HepG2 (cell line): ENCODE measurements around the gene EHD1. TPM values are rescaled to one million over a fixed set of nuclear protein-coding genes. Genes with fewer than 3 reads are reported as not detected.

Experiments used
- ATAC-seq: fragments of 200-7000 bp; cut with Tn5 transposase; 3 replicates; pipeline ENCODE4 v1.9.1; 2020; ENCODE audit warnings: mild to moderate bottlenecking, moderate library complexity
- BruUV-seq: library from RNA; stranded (reverse); fragments of 400-500 nt; replicated peaks from 2 replicates; lab custom pipeline; 2021; lab: Mats Ljungman, UMichigan
- CTCF ChIA-PET: fragments of 300-600 bp; formaldehyde crosslinking; extraction: SDS; loops from one replicate; lab custom pipeline; 2021; ENCODE audit warnings: low total read pairs, inconsistent platforms, low intra/inter-chr PET ratio; lab: Yijun Ruan, JAX
- POLR2A ChIA-PET: fragments of 350-600 bp; sonication (Branson Sonifier 250); formaldehyde crosslinking; loops from one replicate; lab custom pipeline; 2020; ENCODE audit warnings: antibody characterized with exemption, inconsistent platforms; lab: Yijun Ruan, JAX
- DNase-seq: peaks from one replicate; pipeline ENCODE4 v3.0.0-alpha.2; 2015; ENCODE audit warnings: low spot score
- FAIRE-seq: peaks from 3 replicates; lab custom pipeline; 2011; peaks lifted over from hg19 to GRCh38; lab: Jason Lieb, UNC
- H2AFZ ChIP-seq: one replicate; pipeline ENCODE4 v1.6.1; 2011; ENCODE audit warnings: low read length, inconsistent platforms
- H3K27ac ChIP-seq: fragments of 300-600 bp; 3 replicates; pipeline ENCODE4 v1.8.0; 2011; ENCODE audit warnings: mixed run types, mild to moderate bottlenecking, mixed read lengths, low read length, inconsistent platforms; ENCODE audit not compliant: insufficient read depth; ENCODE audit errors: extremely low read length
- H3K27me3 ChIP-seq, 2 experiments: fragments of 200-600 bp in 1 of 2; 2 replicates in 1 of 2; 3 replicates in 1 of 2; pipeline versions ENCODE4 v1.6.0 to v1.8.0; 2011; ENCODE audit warnings: low read length in 2 of 2, mild to moderate bottlenecking in 2 of 2, moderate library complexity in 2 of 2, inconsistent platforms in 1 of 2; ENCODE audit not compliant: insufficient read depth in 2 of 2, control insufficient read depth in 1 of 2
- H3K36me3 ChIP-seq, 2 experiments: fragments of 200-600 bp in 1 of 2; replicated peaks in 1 of 2; 2 replicates in 1 of 2; 3 replicates in 1 of 2; pipeline versions ENCODE4 v1.5.1 to v1.8.0; 2011; ENCODE audit warnings: low read length in 2 of 2, inconsistent platforms in 1 of 2; ENCODE audit not compliant: insufficient read depth in 2 of 2, control insufficient read depth in 1 of 2
- H3K4me1 ChIP-seq: 2 replicates; pipeline ENCODE4 v1.5.1; 2012; ENCODE audit warnings: low read length, inconsistent platforms; ENCODE audit not compliant: insufficient read depth
- H3K4me2 ChIP-seq: 2 replicates; pipeline ENCODE4 v1.6.0; 2011; ENCODE audit warnings: low read depth, low read length, inconsistent platforms
- H3K4me3 ChIP-seq, 3 experiments: fragments of 200-600 bp in 1 of 3; sonication (generic), shearing (Covaris generic) in 1 of 3; replicated peaks in 1 of 3; 2 replicates each; pipeline ENCODE4 v1.5.1; 2011 to 2016; ENCODE audit warnings: low read length in 3 of 3, inconsistent platforms in 2 of 3, low read depth in 2 of 3, mild to moderate bottlenecking in 2 of 3, control low read depth in 1 of 3, mixed read lengths in 1 of 3; ENCODE audit not compliant: insufficient read depth in 1 of 3
- H3K79me2 ChIP-seq: one replicate; pipeline ENCODE4 v1.6.1; 2011; ENCODE audit warnings: low read length, inconsistent platforms; ENCODE audit not compliant: insufficient read depth
- H3K9ac ChIP-seq: 2 replicates; pipeline ENCODE4 v1.6.0; 2011; ENCODE audit warnings: mild to moderate bottlenecking, low read depth, low read length, inconsistent platforms; ENCODE audit not compliant: insufficient read depth
- H3K9me3 ChIP-seq: 2 replicates; pipeline ENCODE4 v1.5.1; 2012; ENCODE audit warnings: mild to moderate bottlenecking, low read length
- H4K20me1 ChIP-seq: 2 replicates; pipeline ENCODE4 v1.6.0; 2011; ENCODE audit warnings: inconsistent platforms, mild to moderate bottlenecking, low read length, moderate library complexity; ENCODE audit not compliant: insufficient read depth
- ATF7-NPFF ChIP-seq: sonication (generic); formaldehyde crosslinking; IDR thresholded peaks from 2 replicates; pipeline ENCODE4 v1.8.1; 2023; ENCODE audit warnings: mild to moderate bottlenecking, low read depth, missing genetic modification reagents, moderate library complexity
- DNMT3B ChIP-seq: conservative IDR thresholded peaks from 2 replicates; pipeline ENCODE4 v1.6.1; 2016; ENCODE audit warnings: missing biosample characterization, control low read depth
- GRHL1 ChIP-seq: sonication (generic); formaldehyde crosslinking; conservative IDR thresholded peaks from 2 replicates; pipeline ENCODE4 v1.8.0; 2022; ENCODE audit warnings: missing genetic modification reagents
- HDAC6 ChIP-seq: fragments of 200-600 bp; sonication (generic); IDR thresholded peaks from 2 replicates; pipeline ENCODE4 v1.7.0; 2017; ENCODE audit warnings: mild to moderate bottlenecking, antibody characterized with exemption, low read length, low read depth
- MED1 ChIP-seq: sonication (generic); formaldehyde crosslinking; IDR thresholded peaks from 2 replicates; pipeline ENCODE4 v1.4.0; 2020; ENCODE audit warnings: missing genetic modification reagents
- PRDM4 ChIP-seq: sonication (generic); formaldehyde crosslinking; IDR thresholded peaks from 2 replicates; pipeline ENCODE4 v1.9.0; 2021; ENCODE audit warnings: missing genetic modification reagents, borderline replicate concordance
- RARG ChIP-seq: sonication (generic); formaldehyde crosslinking; IDR thresholded peaks from 2 replicates; pipeline ENCODE4 v1.4.0; 2020; ENCODE audit warnings: low read depth, mild to moderate bottlenecking, missing genetic modification reagents
- SAFB2 ChIP-seq: sonication (generic); formaldehyde crosslinking; IDR thresholded peaks from 2 replicates; pipeline ENCODE4 v1.5.1; 2020; ENCODE audit warnings: missing genetic modification reagents, low read depth, mild to moderate bottlenecking, borderline replicate concordance
- SALL2 ChIP-seq: sonication (generic); formaldehyde crosslinking; IDR thresholded peaks from 2 replicates; pipeline ENCODE4 v1.8.1; 2023; ENCODE audit warnings: mild to moderate bottlenecking, missing genetic modification reagents, inconsistent platforms
- SCMH1 ChIP-seq: sonication (generic); formaldehyde crosslinking; IDR thresholded peaks from 2 replicates; pipeline ENCODE4 v1.9.0; 2021; ENCODE audit warnings: missing genetic modification reagents, mild to moderate bottlenecking, borderline replicate concordance
- SIN3B ChIP-seq: fragments of 150-350 bp; IDR thresholded peaks from 2 replicates; pipeline ENCODE4 v1.6.1; 2014; ENCODE audit warnings: low read length
- SP140L ChIP-seq: sonication (generic); formaldehyde crosslinking; IDR thresholded peaks from 2 replicates; pipeline ENCODE4 v1.4.0; 2020; ENCODE audit warnings: missing genetic modification reagents, borderline replicate concordance
- STAG1 ChIP-seq: sonication (generic); formaldehyde crosslinking; IDR thresholded peaks from 2 replicates; pipeline ENCODE4 v1.4.0; 2020; ENCODE audit warnings: missing genetic modification reagents
- ZFP91 ChIP-seq: sonication (generic); formaldehyde crosslinking; IDR thresholded peaks from 2 replicates; pipeline ENCODE4 v1.9.0; 2022; ENCODE audit warnings: missing genetic modification reagents, mild to moderate bottlenecking, borderline replicate concordance
- ZNF296 ChIP-seq: sonication (generic); formaldehyde crosslinking; conservative IDR thresholded peaks from 2 replicates; pipeline ENCODE4 v1.5.0; 2020; ENCODE audit warnings: mild to moderate bottlenecking, missing genetic modification reagents
- ZNF576 ChIP-seq: sonication (generic); formaldehyde crosslinking; IDR thresholded peaks from 2 replicates; pipeline ENCODE4 v1.4.0; 2020; ENCODE audit warnings: mild to moderate bottlenecking, missing genetic modification reagents
- ZNF773 ChIP-seq: sonication (generic); formaldehyde crosslinking; IDR thresholded peaks from 2 replicates; pipeline ENCODE4 v1.4.0; 2020; ENCODE audit warnings: missing genetic modification reagents, borderline replicate concordance
- ZNF839 ChIP-seq: sonication (generic); formaldehyde crosslinking; IDR thresholded peaks from 2 replicates; pipeline ENCODE4 v1.4.0; 2020; ENCODE audit warnings: missing genetic modification reagents, mild to moderate bottlenecking, borderline replicate concordance
- WGBS: methylation state at CpG from one replicate; pipeline ENCODE4 v1.1.6; 2017; ENCODE audit warnings: low lambda C conversion rate; 5-methylcytosine and 5-hydroxymethylcytosine counted together
- in situ Hi-C: cut with HindIII; loops from 2 replicates; pipeline ENCODE4 v1.10.0; 2017; ENCODE audit warnings: low pct_unique_long_range_greater_than_20kb; ENCODE audit not compliant: extremely low pct_ligation_motif_present
- intact Hi-C: fragments of 100-400 bp; cut with micrococcal nuclease; formaldehyde crosslinking; loops from one replicate; pipeline ENCODE4 v1.10.0; 2022; ENCODE audit not compliant: unreplicated experiment
- polyA plus RNA-seq, 8 experiments: library from polyadenylated mRNA; depleted of rRNA in 3 of 8; stranded (reverse) in 7 of 8; unstranded in 1 of 8; fragments of >200 nt; fragmentation: Illumina TruSeq in 4 of 8; extraction: Trizol in 4 of 8; gene quantifications; 2 replicates each; pipeline versions ENCODE4 v1.2.1 to v1.2.3, GENCODE V29; 2011 to 2016; ENCODE audit warnings: low read depth in 4 of 8, missing spikeins in 1 of 8, mixed read lengths in 1 of 8; ENCODE audit not compliant: insufficient read depth in 1 of 8
- total RNA-seq, 5 experiments: library from RNA; depleted of rRNA; stranded (reverse); fragments of >200 nt; fragmentation: Illumina TruSeq; extraction: Trizol; gene quantifications; 2 replicates each; pipeline ENCODE4 v1.2.3, GENCODE V29; 2016; ENCODE audit warnings: low read depth in 1 of 5

Gene EHD1
- total and polyA plus RNA-seq, 2 of the 13 experiments (the other 11 are each of a cell fraction or from before 2014, with no cell fraction given): 23.6 to 26.6 TPM

GRCh38 chr11:64898076-64898445 is 19.6 kb upstream of the EHD1 start:
- TF ChIP-seq SALL2 (CRISPR knock-in tag) (no peak), SCMH1 (CRISPR knock-in tag) (no peak), ZNF839 (CRISPR knock-in tag) (no peak), PRDM4 (CRISPR knock-in tag) (no peak), HDAC6 (no peak), ATF7-NPFF (CRISPR knock-in tag) (no peak), ZNF576 (CRISPR knock-in tag) (no peak), SAFB2 (CRISPR knock-in tag) (no peak), MED1 (CRISPR knock-in tag) (no peak), ZNF296 (CRISPR knock-in tag) (no peak), ZFP91 (no peak), SIN3B (no peak), SP140L (CRISPR knock-in tag) (no peak), ZNF773 (CRISPR knock-in tag) (no peak), RARG (CRISPR knock-in tag) (no peak), DNMT3B (CRISPR knock-in tag) (no peak), GRHL1 (CRISPR knock-in tag) (no peak), STAG1 (CRISPR knock-in tag) (no peak)
- H3K79me2 ChIP-seq: peaks cover 2% of the 10 kb centered on the region
- POLR2A ChIA-PET: no interaction called here
- no peaks in the 10 kb centered on the region for H3K9me3 ChIP-seq
- DNase-seq (no peak), FAIRE-seq (no peak), ATAC-seq (no peak)
- H2AFZ ChIP-seq: no peak overlapping the region
- H3K4me3 ChIP-seq: no peak overlapping the region
- H3K4me2 ChIP-seq: no peak overlapping the region
- no peak overlapping the region for H3K9ac ChIP-seq
- in situ Hi-C loops: no loop called here
- 95% methylated on average over 7 of the region's 9 CpGs for WGBS
- CTCF ChIA-PET: no interaction called here
- peaks cover 20 to 27% of the 10 kb centered on the region in 2 experiments; a peak in 4 of 5 replicates for H3K36me3 ChIP-seq
- intact Hi-C loops: no loop called here
- no peaks in the 10 kb centered on the region for H4K20me1 ChIP-seq
- peaks cover 14% of the 10 kb centered on the region for H3K4me1 ChIP-seq
- no peaks in the 10 kb centered on the region; a peak in 1 of 5 replicates for H3K27me3 ChIP-seq
- no peak overlapping the region for H3K27ac ChIP-seq
- BruUV-seq: no TSS peak
